HUES6 (cell line): Measurements from ENCODE around the gene TPSD1.
"Not testable (repeated sequence)": the region's sequence is repeated elsewhere in the genome, so short reads cannot be mapped to it uniquely, and the experiment has no call there.

Source experiments
- H3K27ac ChIP-seq: 2 replicates; pipeline ENCODE4 v1.7.0; 2013; ENCODE audit warnings: low read depth, mild to moderate bottlenecking, low read length, inconsistent platforms
- H3K27me3 ChIP-seq: 2 replicates; pipeline ENCODE4 v1.6.1; 2013; ENCODE audit warnings: low read length; ENCODE audit not compliant: control insufficient read depth, insufficient read depth
- H3K36me3 ChIP-seq: 2 replicates; pipeline ENCODE4 v1.6.1; 2013; ENCODE audit warnings: low read length; ENCODE audit not compliant: control insufficient read depth, insufficient read depth
- H3K4me1 ChIP-seq: 2 replicates; pipeline ENCODE4 v1.6.1; 2013; ENCODE audit warnings: low read length; ENCODE audit not compliant: control insufficient read depth, insufficient read depth
- H3K4me3 ChIP-seq: 2 replicates; pipeline ENCODE4 v1.5.1; 2013; ENCODE audit warnings: low read depth, low read length
- H3K9ac ChIP-seq: one replicate; pipeline ENCODE4 v1.6.1; 2013; ENCODE audit warnings: mild to moderate bottlenecking, low read length
- H3K9me3 ChIP-seq: 2 replicates; pipeline ENCODE4 v1.6.1; 2013; ENCODE audit warnings: low read depth, low read length; ENCODE audit not compliant: control insufficient read depth, insufficient read depth

The TPSD1 gene

GRCh38 chr16:1221628-1222552 is 34.0 kb upstream of the TPSD1 start:
- no peak overlapping the region for H3K27ac ChIP-seq
- H3K27me3 ChIP-seq, result no peaks in the 10 kb centered on the region
- no peaks in the 10 kb centered on the region for H3K4me1 ChIP-seq
- H3K9ac ChIP-seq, result no peak overlapping the region
- H3K9me3 ChIP-seq, result no peaks in the 10 kb centered on the region
- H3K36me3 ChIP-seq, result peaks cover 24% of the 10 kb centered on the region
- H3K4me3 ChIP-seq, result no peak overlapping the region

GRCh38 chr16:1222553-1223354 is 33.1 kb upstream of the TPSD1 start:
- H3K4me1 ChIP-seq, result no peaks in the 10 kb centered on the region
- H3K4me3 ChIP-seq, result no peak overlapping the region
- H3K9me3 ChIP-seq, result no peaks in the 10 kb centered on the region
- no peaks in the 10 kb centered on the region for H3K27me3 ChIP-seq
- no peak overlapping the region for H3K27ac ChIP-seq
- H3K36me3 ChIP-seq, result peaks cover 15% of the 10 kb centered on the region
- H3K9ac ChIP-seq, result no peak overlapping the region

GRCh38 chr16:1223355-1224214 is 32.3 kb upstream of the TPSD1 start:
- no peaks in the 10 kb centered on the region for H3K9me3 ChIP-seq
- no peak overlapping the region for H3K9ac ChIP-seq
- peaks cover 9% of the 10 kb centered on the region for H3K36me3 ChIP-seq
- no peaks in the 10 kb centered on the region for H3K27me3 ChIP-seq
- no peak overlapping the region for H3K27ac ChIP-seq
- no peak overlapping the region for H3K4me3 ChIP-seq
- H3K4me1 ChIP-seq, result no peaks in the 10 kb centered on the region

- H3K9me3 ChIP-seq, result no peaks in the 10 kb centered on the region
- H3K9ac ChIP-seq, result no peak overlapping the region
- no peaks in the 10 kb centered on the region for H3K27me3 ChIP-seq
- H3K27ac ChIP-seq, result no peak overlapping the region
- H3K36me3 ChIP-seq, result peaks cover 2% of the 10 kb centered on the region; the same call in 1 of the 2 replicates
- H3K4me3 ChIP-seq, result no peak overlapping the region
- no peaks in the 10 kb centered on the region for H3K4me1 ChIP-seq
These were observed 31.3 kb upstream of the TPSD1 start for GRCh38 chr16:1224558-1224957.

- Histone ChIP-seq H3K27ac (no peak within 1 kb of the TSS), H3K36me3 (no peaks in the 10 kb centered on the region; the same call in 1 of the 2 replicates)
These were observed 30.8 kb upstream of the TPSD1 start, which contains the start of gene TPSG1 for GRCh38 chr16:1225051-1225451. TSS of gene TPSG1 (minus strand) at chr16:1225268. CDS start at chr16:1225252, 16 bp downstream.

GRCh38 chr16:1225728-1226311 is 30.0 kb upstream of the TPSD1 start:
- H3K4me1 ChIP-seq, H3K9ac ChIP-seq, H3K27ac ChIP-seq, H3K36me3 ChIP-seq, H3K4me3 ChIP-seq, H3K9me3 ChIP-seq, H3K27me3 ChIP-seq: not testable (repeated sequence)

More at GRCh38 chr16:1225051-1225451, 30.8 kb upstream of the TPSD1 start, which contains the start of gene TPSG1:
- Histone ChIP-seq H3K4me1 (no peaks in the 10 kb centered on the region), H3K27me3 (no peaks in the 10 kb centered on the region), H3K9me3 (no peaks in the 10 kb centered on the region), H3K9ac (no peak within 1 kb of the TSS), H3K4me3 (no peak within 1 kb of the TSS)

GRCh38 chr16:1226692-1227091 is 29.2 kb upstream of the TPSD1 start:
- H3K4me3 ChIP-seq, H3K9me3 ChIP-seq, H3K9ac ChIP-seq, H3K27me3 ChIP-seq, H3K4me1 ChIP-seq, H3K36me3 ChIP-seq, H3K27ac ChIP-seq: not testable (repeated sequence)

GRCh38 chr16:1228227-1228626 is 27.6 kb upstream of the TPSD1 start:
- H3K4me1 ChIP-seq, H3K9ac ChIP-seq, H3K4me3 ChIP-seq, H3K36me3 ChIP-seq, H3K27me3 ChIP-seq, H3K9me3 ChIP-seq, H3K27ac ChIP-seq: not testable (repeated sequence)

GRCh38 chr16:1229476-1229875 is 26.4 kb upstream of the TPSD1 start:
- not testable (repeated sequence) for H3K27ac ChIP-seq, H3K27me3 ChIP-seq, H3K4me3 ChIP-seq, H3K36me3 ChIP-seq, H3K9me3 ChIP-seq, H3K4me1 ChIP-seq, H3K9ac ChIP-seq

GRCh38 chr16:1230084-1230470 is 25.8 kb upstream of the TPSD1 start, which contains the start of gene TPSB2:
TSS of gene TPSB2 (minus strand) at chr16:1230184. CDS start at chr16:1229951, 233 bp downstream.
- H3K27me3 ChIP-seq, H3K4me3 ChIP-seq, H3K9ac ChIP-seq, H3K9me3 ChIP-seq, H3K4me1 ChIP-seq, H3K27ac ChIP-seq, H3K36me3 ChIP-seq: not testable (repeated sequence)
